ENCODE measurements around the gene RBL2.

GRCh38 chr16:53498984-53499383, 64.7 kb downstream of the RBL2 start:
- TF ChIP-seq CTCF (IDR thresholded peaks at IDR 0.05) (no peak), POLR2A (IDR thresholded peaks at IDR 0.05) (no peak), EP300 (IDR thresholded peaks at IDR 0.05) (no peak), POLR2AphosphoS5 (IDR thresholded peaks at IDR 0.05) (no peak)

All from upper lobe of left lung (tissue), 4 donors.